ENCODE data around the gene VAT1. TPM values are rescaled to one million over a fixed set of nuclear protein-coding genes. Genes with fewer than 3 reads are reported as not detected.

VAT1 gene
- total and polyA plus RNA-seq, 9 of the 15 experiments (the other 6 are each of a cell fraction or from before 2014, with no cell fraction given): 29.4 to 153 (median 66.7) TPM

DNA sequence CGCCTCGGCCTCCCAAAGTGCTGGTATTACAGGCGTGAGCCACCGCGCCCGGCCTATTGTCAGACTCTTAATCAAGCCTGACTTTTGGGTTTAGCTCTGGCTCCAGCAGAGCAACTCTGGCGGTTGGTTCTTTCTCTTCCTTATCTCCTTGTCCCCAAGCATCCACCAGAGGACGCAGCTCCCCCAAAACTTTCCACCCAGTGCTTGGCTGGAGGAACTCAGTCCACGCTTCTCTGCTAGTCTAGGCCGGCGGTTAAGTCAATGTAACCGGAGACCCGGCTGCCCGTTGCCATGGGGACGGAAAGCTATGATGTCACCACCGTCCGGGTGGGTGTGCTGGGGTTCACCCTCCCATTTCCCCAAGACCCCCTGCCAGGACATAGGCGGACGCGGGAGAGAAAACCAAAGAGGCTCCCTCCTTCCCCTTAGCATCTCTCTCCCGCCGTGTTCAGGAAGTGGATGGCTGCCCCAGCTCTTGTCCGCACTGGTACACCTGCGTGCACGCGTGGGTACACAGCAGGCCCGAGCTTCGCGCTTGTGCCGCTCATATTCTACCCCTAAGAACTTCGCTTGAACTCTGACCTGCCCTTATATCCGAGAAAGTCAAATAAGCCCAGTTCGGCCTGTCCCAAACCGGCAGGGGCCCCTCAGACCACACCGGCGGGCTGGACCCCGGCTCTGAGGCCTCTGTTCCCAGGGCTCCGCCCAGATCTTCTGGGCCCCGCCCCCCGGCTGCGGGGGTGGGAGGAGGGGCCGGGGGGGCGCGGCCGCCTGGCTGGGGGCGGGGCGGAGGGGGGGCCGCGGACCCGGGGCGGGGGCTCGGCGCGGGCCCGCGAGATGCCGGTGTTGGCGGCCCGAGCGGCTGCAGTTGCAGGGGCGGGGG lies 2.5 kb upstream of the VAT1 start, which contains the start of gene RND2 (continued):
- TF ChIP-seq CBX2 (IDR thresholded peaks at IDR 0.05; ENCODE audit: insufficient read depth, low read length, poor library complexity, severe bottlenecking): no peak
- peak; percentile 31; the same call in 1 of the 2 replicates for TF ChIP-seq EHMT2 (IDR thresholded peaks at IDR 0.05)
- TF ChIP-seq, protein P1, sequence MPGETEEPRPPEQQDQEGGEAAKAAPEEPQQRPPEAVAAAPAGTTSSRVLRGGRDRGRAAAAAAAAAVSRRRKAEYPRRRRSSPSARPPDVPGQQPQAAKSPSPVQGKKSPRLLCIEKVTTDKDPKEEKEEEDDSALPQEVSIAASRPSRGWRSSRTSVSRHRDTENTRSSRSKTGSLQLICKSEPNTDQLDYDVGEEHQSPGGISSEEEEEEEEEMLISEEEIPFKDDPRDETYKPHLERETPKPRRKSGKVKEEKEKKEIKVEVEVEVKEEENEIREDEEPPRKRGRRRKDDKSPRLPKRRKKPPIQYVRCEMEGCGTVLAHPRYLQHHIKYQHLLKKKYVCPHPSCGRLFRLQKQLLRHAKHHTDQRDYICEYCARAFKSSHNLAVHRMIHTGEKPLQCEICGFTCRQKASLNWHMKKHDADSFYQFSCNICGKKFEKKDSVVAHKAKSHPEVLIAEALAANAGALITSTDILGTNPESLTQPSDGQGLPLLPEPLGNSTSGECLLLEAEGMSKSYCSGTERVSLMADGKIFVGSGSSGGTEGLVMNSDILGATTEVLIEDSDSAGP (CRISPR knock-in tag; IDR thresholded peaks at IDR 0.05): no peak
- TF ChIP-seq ZNF589 (CRISPR knock-in tag; IDR thresholded peaks at IDR 0.05; ENCODE audit: low read depth): peak; percentile 56; the same call in 1 of the 2 replicates
- no peak for TF ChIP-seq SETDB1 (IDR thresholded peaks at IDR 0.05; ENCODE audit: low read length)
- peak; percentile 36; the same call in 1 of the 2 replicates for TF ChIP-seq PML (IDR thresholded peaks at IDR 0.05; ENCODE audit: low read length)

All from K562 (cell line).